GM12878 (cell line): ENCODE data around the gene CCDC80. TPM values are rescaled to one million over a fixed set of nuclear protein-coding genes. Genes with fewer than 3 reads are reported as not detected.

Source experiments
- SIN3A ChIP-seq: IDR thresholded peaks from 2 replicates; pipeline ENCODE4 v1.6.1; 2012; ENCODE audit warnings: low read depth, low read length, improper control_type of control experiment
- polyA plus RNA-seq, 11 experiments: library from polyadenylated mRNA; depleted of rRNA in 4 of 11; unstranded in 6 of 11; stranded (reverse) in 5 of 11; fragments of >200 nt; fragmentation: Nextera tagmentation in 4 of 11; fragmentation: Illumina TruSeq in 1 of 11; extraction: Ambion mirVana in 4 of 11; extraction: Trizol in 1 of 11; gene quantifications; 1 replicate in 1 of 11; 2 replicates in 10 of 11; pipeline versions ENCODE4 v1.2.1 to v1.2.3, GENCODE V29; 2011 to 2016; ENCODE audit warnings: inconsistent platforms in 2 of 11, missing spikeins in 2 of 11, low read depth in 1 of 11
- total RNA-seq, 4 experiments: library from RNA; depleted of rRNA in 3 of 4; stranded (reverse); fragments of >200 nt in 3 of 4; fragmentation: Illumina TruSeq in 1 of 4; extraction: Trizol in 1 of 4; gene quantifications; 2 replicates each; pipeline versions ENCODE4 v1.2.1 to v1.2.3, GENCODE V29; 2013 to 2021
- TF ChIP-seq, protein P1 (sequence below): fragments of 150-350 bp; IDR thresholded peaks from 2 replicates; pipeline ENCODE4 v1.6.1; 2016; ENCODE audit warnings: low read depth, low read length
- TF ChIP-seq, protein P2 (sequence below): fragments of 450-650 bp; formaldehyde crosslinking; IDR thresholded peaks from 2 replicates; pipeline ENCODE4 v1.4.0; 2020; ENCODE audit warnings: mild to moderate bottlenecking, moderate library complexity
- TF ChIP-seq, protein P3 (sequence below), 3 experiments: IDR thresholded peaks in 2 of 3; conservative IDR thresholded peaks in 1 of 3; 2 replicates each; pipeline ENCODE4 v1.5.1; 2011; ENCODE audit warnings: low read depth in 3 of 3, low read length in 3 of 3, mild to moderate bottlenecking in 3 of 3, control low read depth in 2 of 3, moderate library complexity in 2 of 3, inconsistent platforms in 1 of 3, mixed read lengths in 1 of 3; ENCODE audit not compliant: control insufficient read depth in 2 of 3, insufficient read depth in 1 of 3; ENCODE audit errors: extremely low read depth in 1 of 3
- TF ChIP-seq, protein P4 (sequence below): fragments of 450-650 bp; IDR thresholded peaks from 2 replicates; pipeline ENCODE4 v1.6.1; 2016; ENCODE audit warnings: mild to moderate bottlenecking, moderate library complexity, borderline replicate concordance

Gene CCDC80
- total and polyA plus RNA-seq, 10 of the 15 experiments (the other 5 are each of a cell fraction or from before 2014, with no cell fraction given): 0.01 to 0.59 (median 0.21) TPM; not detected in 5

DNA sequence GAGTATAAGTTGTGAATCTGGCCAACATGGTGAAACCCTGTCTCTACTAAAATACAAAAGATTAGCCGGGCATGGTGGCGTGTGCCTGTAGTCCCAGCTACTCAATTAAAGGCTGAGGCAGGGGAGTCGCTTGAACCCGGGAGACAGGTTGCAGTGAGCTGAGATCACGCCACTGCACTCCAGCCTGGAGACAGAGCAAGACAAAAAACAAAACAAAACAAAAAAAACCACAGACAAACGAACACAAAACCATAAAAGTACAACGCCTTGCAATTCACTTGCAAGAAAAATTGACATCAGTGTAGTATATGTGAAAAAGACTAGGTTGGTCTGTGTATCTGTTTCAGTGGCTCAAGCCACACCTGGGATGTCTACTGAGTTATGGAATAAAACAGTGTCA, 29.9 kb upstream of the CCDC80 start (continued):
- TF ChIP-seq, protein P1, sequence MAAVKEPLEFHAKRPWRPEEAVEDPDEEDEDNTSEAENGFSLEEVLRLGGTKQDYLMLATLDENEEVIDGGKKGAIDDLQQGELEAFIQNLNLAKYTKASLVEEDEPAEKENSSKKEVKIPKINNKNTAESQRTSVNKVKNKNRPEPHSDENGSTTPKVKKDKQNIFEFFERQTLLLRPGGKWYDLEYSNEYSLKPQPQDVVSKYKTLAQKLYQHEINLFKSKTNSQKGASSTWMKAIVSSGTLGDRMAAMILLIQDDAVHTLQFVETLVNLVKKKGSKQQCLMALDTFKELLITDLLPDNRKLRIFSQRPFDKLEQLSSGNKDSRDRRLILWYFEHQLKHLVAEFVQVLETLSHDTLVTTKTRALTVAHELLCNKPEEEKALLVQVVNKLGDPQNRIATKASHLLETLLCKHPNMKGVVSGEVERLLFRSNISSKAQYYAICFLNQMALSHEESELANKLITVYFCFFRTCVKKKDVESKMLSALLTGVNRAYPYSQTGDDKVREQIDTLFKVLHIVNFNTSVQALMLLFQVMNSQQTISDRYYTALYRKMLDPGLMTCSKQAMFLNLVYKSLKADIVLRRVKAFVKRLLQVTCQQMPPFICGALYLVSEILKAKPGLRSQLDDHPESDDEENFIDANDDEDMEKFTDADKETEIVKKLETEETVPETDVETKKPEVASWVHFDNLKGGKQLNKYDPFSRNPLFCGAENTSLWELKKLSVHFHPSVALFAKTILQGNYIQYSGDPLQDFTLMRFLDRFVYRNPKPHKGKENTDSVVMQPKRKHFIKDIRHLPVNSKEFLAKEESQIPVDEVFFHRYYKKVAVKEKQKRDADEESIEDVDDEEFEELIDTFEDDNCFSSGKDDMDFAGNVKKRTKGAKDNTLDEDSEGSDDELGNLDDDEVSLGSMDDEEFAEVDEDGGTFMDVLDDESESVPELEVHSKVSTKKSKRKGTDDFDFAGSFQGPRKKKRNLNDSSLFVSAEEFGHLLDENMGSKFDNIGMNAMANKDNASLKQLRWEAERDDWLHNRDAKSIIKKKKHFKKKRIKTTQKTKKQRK: no peak
- TF ChIP-seq, protein P2, sequence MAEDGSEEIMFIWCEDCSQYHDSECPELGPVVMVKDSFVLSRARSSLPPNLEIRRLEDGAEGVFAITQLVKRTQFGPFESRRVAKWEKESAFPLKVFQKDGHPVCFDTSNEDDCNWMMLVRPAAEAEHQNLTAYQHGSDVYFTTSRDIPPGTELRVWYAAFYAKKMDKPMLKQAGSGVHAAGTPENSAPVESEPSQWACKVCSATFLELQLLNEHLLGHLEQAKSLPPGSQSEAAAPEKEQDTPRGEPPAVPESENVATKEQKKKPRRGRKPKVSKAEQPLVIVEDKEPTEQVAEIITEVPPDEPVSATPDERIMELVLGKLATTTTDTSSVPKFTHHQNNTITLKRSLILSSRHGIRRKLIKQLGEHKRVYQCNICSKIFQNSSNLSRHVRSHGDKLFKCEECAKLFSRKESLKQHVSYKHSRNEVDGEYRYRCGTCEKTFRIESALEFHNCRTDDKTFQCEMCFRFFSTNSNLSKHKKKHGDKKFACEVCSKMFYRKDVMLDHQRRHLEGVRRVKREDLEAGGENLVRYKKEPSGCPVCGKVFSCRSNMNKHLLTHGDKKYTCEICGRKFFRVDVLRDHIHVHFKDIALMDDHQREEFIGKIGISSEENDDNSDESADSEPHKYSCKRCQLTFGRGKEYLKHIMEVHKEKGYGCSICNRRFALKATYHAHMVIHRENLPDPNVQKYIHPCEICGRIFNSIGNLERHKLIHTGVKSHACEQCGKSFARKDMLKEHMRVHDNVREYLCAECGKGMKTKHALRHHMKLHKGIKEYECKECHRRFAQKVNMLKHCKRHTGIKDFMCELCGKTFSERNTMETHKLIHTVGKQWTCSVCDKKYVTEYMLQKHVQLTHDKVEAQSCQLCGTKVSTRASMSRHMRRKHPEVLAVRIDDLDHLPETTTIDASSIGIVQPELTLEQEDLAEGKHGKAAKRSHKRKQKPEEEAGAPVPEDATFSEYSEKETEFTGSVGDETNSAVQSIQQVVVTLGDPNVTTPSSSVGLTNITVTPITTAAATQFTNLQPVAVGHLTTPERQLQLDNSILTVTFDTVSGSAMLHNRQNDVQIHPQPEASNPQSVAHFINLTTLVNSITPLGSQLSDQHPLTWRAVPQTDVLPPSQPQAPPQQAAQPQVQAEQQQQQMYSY (CRISPR knock-in tag): no peak
- TF ChIP-seq SIN3A: no peak
- TF ChIP-seq, protein P3, sequence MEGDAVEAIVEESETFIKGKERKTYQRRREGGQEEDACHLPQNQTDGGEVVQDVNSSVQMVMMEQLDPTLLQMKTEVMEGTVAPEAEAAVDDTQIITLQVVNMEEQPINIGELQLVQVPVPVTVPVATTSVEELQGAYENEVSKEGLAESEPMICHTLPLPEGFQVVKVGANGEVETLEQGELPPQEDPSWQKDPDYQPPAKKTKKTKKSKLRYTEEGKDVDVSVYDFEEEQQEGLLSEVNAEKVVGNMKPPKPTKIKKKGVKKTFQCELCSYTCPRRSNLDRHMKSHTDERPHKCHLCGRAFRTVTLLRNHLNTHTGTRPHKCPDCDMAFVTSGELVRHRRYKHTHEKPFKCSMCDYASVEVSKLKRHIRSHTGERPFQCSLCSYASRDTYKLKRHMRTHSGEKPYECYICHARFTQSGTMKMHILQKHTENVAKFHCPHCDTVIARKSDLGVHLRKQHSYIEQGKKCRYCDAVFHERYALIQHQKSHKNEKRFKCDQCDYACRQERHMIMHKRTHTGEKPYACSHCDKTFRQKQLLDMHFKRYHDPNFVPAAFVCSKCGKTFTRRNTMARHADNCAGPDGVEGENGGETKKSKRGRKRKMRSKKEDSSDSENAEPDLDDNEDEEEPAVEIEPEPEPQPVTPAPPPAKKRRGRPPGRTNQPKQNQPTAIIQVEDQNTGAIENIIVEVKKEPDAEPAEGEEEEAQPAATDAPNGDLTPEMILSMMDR (IDR thresholded peaks at IDR 0.05 in 2 of 3, conservative IDR thresholded peaks at IDR 0.05 in 1 of 3; ENCODE audit: control insufficient read depth in 2 of 3, extremely low read depth in 1 of 3, insufficient read depth in 1 of 3, low read depth in 3 of 3, low read length in 3 of 3): no peak
- TF ChIP-seq, protein P4, sequence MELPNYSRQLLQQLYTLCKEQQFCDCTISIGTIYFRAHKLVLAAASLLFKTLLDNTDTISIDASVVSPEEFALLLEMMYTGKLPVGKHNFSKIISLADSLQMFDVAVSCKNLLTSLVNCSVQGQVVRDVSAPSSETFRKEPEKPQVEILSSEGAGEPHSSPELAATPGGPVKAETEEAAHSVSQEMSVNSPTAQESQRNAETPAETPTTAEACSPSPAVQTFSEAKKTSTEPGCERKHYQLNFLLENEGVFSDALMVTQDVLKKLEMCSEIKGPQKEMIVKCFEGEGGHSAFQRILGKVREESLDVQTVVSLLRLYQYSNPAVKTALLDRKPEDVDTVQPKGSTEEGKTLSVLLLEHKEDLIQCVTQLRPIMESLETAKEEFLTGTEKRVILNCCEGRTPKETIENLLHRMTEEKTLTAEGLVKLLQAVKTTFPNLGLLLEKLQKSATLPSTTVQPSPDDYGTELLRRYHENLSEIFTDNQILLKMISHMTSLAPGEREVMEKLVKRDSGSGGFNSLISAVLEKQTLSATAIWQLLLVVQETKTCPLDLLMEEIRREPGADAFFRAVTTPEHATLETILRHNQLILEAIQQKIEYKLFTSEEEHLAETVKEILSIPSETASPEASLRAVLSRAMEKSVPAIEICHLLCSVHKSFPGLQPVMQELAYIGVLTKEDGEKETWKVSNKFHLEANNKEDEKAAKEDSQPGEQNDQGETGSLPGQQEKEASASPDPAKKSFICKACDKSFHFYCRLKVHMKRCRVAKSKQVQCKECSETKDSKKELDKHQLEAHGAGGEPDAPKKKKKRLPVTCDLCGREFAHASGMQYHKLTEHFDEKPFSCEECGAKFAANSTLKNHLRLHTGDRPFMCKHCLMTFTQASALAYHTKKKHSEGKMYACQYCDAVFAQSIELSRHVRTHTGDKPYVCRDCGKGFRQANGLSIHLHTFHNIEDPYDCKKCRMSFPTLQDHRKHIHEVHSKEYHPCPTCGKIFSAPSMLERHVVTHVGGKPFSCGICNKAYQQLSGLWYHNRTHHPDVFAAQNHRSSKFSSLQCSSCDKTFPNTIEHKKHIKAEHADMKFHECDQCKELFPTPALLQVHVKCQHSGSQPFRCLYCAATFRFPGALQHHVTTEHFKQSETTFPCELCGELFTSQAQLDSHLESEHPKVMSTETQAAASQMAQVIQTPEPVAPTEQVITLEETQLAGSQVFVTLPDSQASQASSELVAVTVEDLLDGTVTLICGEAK: no peak
